GM21423 (cell line): ENCODE results near the gene HASPIN.
"Not testable (repeated sequence)": the region's sequence is repeated elsewhere in the genome, so short reads cannot be mapped to it uniquely, and the experiment has no call there.

Source experiments
- ATAC-seq: cut with Tn5 transposase; IDR thresholded peaks from one replicate; pipeline ENCODE4 v1.9.1; 2021; ENCODE audit warnings: mild to moderate bottlenecking, moderate library complexity; ENCODE audit not compliant: unreplicated experiment

HASPIN gene

GRCh38 chr17:3734911-3735276, 11.2 kb downstream of the HASPIN start:
- ATAC-seq = not testable (repeated sequence)

- no peak for ATAC-seq
Observed at GRCh38 chr17:3735515-3735914, 11.8 kb downstream of the HASPIN start.

GRCh38 chr17:3738562-3739295, 15.0 kb downstream of the HASPIN start:
- ATAC-seq = no peak

GRCh38 chr17:3739422-3740124, 15.9 kb downstream of the HASPIN start:
- ATAC-seq = no peak

GRCh38 chr17:3740611-3741073, 16.9 kb downstream of the HASPIN start:
- peak; percentile 53 for ATAC-seq

- ATAC-seq = no peak
Observed at GRCh38 chr17:3744014-3744413, 20.3 kb downstream of the HASPIN start.

GRCh38 chr17:3745071-3745470, 21.4 kb downstream of the HASPIN start:
- ATAC-seq = no peak

GRCh38 chr17:3747805-3748204, 24.1 kb downstream of the HASPIN start:
- no peak for ATAC-seq

- ATAC-seq = no peak
Observed at GRCh38 chr17:3748576-3748975, 24.9 kb downstream of the HASPIN start.

- no peak for ATAC-seq
Observed at GRCh38 chr17:3750296-3750695, 26.6 kb downstream of the HASPIN start.

- no peak for ATAC-seq
Observed at GRCh38 chr17:3750926-3751325, 27.2 kb downstream of the HASPIN start.

GRCh38 chr17:3751836-3752235, 28.1 kb downstream of the HASPIN start:
- ATAC-seq = no peak

- no peak for ATAC-seq
Observed at GRCh38 chr17:3753624-3754023, 29.9 kb downstream of the HASPIN start.

- no peak for ATAC-seq
Observed at GRCh38 chr17:3754066-3754457, 30.4 kb downstream of the HASPIN start.

GRCh38 chr17:3754458-3755334, 31.0 kb downstream of the HASPIN start:
- peak; percentile 60 for ATAC-seq

- no peak for ATAC-seq
Observed at GRCh38 chr17:3755335-3756030, 31.8 kb downstream of the HASPIN start.

GRCh38 chr17:3759597-3760216, 36.0 kb downstream of the HASPIN start:
- ATAC-seq = no peak

GRCh38 chr17:3761036-3761917, 37.6 kb downstream of the HASPIN start:
- ATAC-seq = no peak

- no peak for ATAC-seq
Observed at GRCh38 chr17:3761918-3762380, 38.2 kb downstream of the HASPIN start.
